ENCODE results near the gene CCDC92.
"Not testable (repeated sequence)": the region's sequence is repeated elsewhere in the genome, so short reads cannot be mapped to it uniquely, and the experiment has no call there.

The CCDC92 gene

GRCh38 chr12:123948796-123949769 lies 23.5 kb downstream of the CCDC92 start:
- no peak for DNase-seq (ENCODE audit: low read depth)

GRCh38 chr12:123948401-123948795 lies 24.2 kb downstream of the CCDC92 start:
- DNase-seq (ENCODE audit: low read depth), result no peak

- DNase-seq (ENCODE audit: low read depth), result not testable (repeated sequence)
These were observed 25.1 kb downstream of the CCDC92 start for GRCh38 chr12:123947531-123947930.

GRCh38 chr12:123946516-123947505 lies 25.8 kb downstream of the CCDC92 start:
- DNase-seq (ENCODE audit: low read depth), result not testable (repeated sequence)

GRCh38 chr12:123946152-123946515 lies 26.5 kb downstream of the CCDC92 start:
- DNase-seq (ENCODE audit: low read depth), result no peak

- DNase-seq (ENCODE audit: low read depth), result no peak
These were observed 27.1 kb downstream of the CCDC92 start for GRCh38 chr12:123945287-123946151.

GRCh38 chr12:123944696-123945095 lies 27.9 kb downstream of the CCDC92 start:
- no peak for DNase-seq (ENCODE audit: low read depth)

- DNase-seq (ENCODE audit: low read depth), result no peak
These were observed 28.8 kb downstream of the CCDC92 start for GRCh38 chr12:123943816-123944215.

- DNase-seq (ENCODE audit: low read depth), result no peak
These were observed 29.6 kb downstream of the CCDC92 start for GRCh38 chr12:123942911-123943648.

- DNase-seq (ENCODE audit: low read depth), result peak; percentile 76
These were observed 30.4 kb downstream of the CCDC92 start for GRCh38 chr12:123942238-123942653.

GRCh38 chr12:123941624-123942237 lies 30.9 kb downstream of the CCDC92 start:
- DNase-seq (ENCODE audit: low read depth), result no peak

- no peak for DNase-seq (ENCODE audit: low read depth)
These were observed 31.6 kb downstream of the CCDC92 start for GRCh38 chr12:123941000-123941399.

GRCh38 chr12:123940627-123940966 lies 32.0 kb downstream of the CCDC92 start:
- no peak for DNase-seq (ENCODE audit: low read depth)

GRCh38 chr12:123939716-123940626 lies 32.7 kb downstream of the CCDC92 start:
- no peak for DNase-seq (ENCODE audit: low read depth)

- no peak for DNase-seq (ENCODE audit: low read depth)
These were observed 33.8 kb downstream of the CCDC92 start for GRCh38 chr12:123938679-123939480.

GRCh38 chr12:123937707-123938591 lies 34.7 kb downstream of the CCDC92 start:
- no peak for DNase-seq (ENCODE audit: low read depth)

GRCh38 chr12:123936956-123937706 lies 35.5 kb downstream of the CCDC92 start:
- DNase-seq (ENCODE audit: low read depth), result no peak

All from non-pigmented ciliary epithelial cell (primary cell).